Measurements from ENCODE around the gene PIP4P1.
A peak's percentile ranks its signal among the peaks of the same experiment; 100 is the strongest.
"Not testable (repeated sequence)": the region's sequence is repeated elsewhere in the genome, so short reads cannot be mapped to it uniquely, and the experiment has no call there.

PIP4P1 gene

DNA sequence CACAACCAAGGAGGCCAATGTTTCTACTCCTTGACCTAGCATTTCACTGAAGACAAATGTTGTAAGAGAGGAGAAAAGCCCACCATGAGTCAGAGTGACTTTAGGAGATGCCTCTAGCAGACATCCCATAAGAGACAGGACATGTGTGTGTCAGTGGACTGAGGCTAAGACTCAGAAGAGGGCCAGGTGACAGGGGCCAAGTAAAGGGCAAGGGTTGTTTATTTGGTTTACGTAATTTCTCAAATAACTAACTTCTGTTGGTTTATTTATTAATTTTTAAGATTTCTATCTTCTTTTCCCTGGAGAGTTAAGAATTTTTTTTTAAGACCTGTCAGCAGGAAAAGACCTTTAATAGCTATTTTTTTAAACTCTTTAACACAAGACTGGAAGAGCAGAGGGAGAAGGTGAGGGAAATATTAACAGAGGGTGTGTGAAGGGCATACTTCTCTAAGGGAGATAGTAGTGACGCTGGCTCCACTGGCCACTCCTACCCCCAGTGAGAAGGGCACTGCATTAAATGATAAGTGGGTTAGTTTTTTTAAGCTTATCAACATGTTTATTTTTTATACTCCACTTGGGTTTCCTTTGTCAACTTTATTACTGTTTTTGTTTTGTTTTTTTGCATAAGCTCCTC is 11.4 kb upstream of the PIP4P1 start:
- no peak for DNase-seq

DNA sequence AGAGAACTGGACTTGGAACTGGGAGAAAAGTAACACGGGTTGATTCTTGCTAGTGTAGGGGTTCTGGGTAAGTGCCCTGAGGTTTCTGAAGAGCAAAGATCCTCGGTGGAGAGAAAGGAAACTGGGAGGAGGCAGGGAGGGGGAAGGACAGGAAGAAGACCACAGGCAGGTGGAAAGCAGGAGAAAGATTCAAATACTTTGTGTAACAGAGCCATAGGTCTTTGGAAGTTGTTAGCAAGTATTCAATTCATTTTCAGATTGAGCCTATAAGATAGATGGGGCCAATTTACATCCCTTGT is 9.3 kb upstream of the PIP4P1 start:
- no peak for DNase-seq

DNA sequence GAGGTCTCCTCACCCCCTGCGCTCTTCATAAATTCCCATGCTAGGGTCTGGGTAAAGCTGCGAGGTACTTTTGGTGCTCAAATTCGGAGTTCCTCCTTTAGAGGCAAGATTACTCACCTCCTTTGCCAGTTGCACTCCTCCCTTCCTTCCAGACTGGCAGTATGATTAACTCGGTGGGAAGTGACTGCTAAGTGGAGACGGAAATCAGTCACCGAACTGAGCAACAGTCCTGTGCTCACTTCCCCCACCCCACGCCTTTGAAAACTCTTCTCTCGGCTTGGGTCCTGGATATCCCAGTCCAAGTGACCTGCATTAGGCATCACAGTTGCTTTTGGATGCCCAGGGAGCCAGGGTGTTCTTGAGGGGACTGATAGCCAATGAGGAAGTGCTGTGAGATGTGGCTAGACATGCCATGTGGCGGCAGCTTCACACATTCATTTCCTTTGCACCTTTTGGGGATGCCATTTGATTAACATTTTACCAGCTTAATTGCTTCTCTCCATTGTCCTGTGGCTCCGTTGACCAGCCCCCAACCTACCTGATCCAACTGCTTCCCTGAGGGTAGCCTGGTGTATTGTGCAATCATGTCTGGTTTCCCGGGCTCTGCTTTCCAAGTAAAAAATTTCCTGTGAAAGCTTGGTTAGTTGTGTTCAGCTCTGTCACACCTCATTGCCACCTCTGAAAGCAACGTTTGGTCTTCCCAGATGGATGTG is 8.8 kb upstream of the PIP4P1 start:
- DNase-seq: peak; percentile 45

- peak; percentile 91 for DNase-seq
These were observed 8.1 kb upstream of the PIP4P1 start, which contains the start of gene PNP for GRCh38 chr14:20469242-20469889. Gene PNP (plus strand): TSS chr14:20469406. CDS start chr14:20469525, 119 bp downstream.

DNA sequence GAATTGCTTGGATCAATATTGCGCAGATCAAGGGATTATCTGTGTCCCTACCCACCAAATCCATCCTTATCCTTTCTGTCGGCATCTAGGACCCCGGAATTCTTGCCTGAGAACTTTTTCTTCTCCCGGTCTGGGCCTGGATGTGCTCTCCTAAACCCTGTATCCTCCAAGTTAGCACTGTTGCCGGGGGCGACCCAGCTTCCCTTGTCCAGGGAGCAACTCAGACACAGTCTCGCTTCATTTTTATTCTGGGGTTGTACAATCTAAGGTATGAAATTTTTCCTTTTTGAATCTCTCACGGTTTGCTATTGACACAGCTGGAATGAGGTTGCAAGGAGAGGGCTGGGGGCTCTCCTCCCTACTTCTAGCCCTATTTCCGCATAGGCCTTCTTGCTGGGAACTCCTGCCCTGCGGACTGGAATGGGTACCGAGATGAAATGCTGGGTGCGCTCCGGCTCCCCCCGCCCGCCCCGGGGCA is 7.6 kb upstream of the PIP4P1 start:
- DNase-seq: no peak

- peak; percentile 81 for DNase-seq
These were observed 593 bp downstream of the PIP4P1 start for GRCh38 chr14:20460458-20461224.

- no peak for DNase-seq
These were observed 3.0 kb downstream of the PIP4P1 start for GRCh38 chr14:20458031-20458789.

- DNase-seq: no peak
These were observed 4.3 kb downstream of the PIP4P1 start for GRCh38 chr14:20456971-20457370.

GRCh38 chr14:20455355-20456300 is 5.6 kb downstream of the PIP4P1 start:
- DNase-seq: peak; percentile 75

DNA sequence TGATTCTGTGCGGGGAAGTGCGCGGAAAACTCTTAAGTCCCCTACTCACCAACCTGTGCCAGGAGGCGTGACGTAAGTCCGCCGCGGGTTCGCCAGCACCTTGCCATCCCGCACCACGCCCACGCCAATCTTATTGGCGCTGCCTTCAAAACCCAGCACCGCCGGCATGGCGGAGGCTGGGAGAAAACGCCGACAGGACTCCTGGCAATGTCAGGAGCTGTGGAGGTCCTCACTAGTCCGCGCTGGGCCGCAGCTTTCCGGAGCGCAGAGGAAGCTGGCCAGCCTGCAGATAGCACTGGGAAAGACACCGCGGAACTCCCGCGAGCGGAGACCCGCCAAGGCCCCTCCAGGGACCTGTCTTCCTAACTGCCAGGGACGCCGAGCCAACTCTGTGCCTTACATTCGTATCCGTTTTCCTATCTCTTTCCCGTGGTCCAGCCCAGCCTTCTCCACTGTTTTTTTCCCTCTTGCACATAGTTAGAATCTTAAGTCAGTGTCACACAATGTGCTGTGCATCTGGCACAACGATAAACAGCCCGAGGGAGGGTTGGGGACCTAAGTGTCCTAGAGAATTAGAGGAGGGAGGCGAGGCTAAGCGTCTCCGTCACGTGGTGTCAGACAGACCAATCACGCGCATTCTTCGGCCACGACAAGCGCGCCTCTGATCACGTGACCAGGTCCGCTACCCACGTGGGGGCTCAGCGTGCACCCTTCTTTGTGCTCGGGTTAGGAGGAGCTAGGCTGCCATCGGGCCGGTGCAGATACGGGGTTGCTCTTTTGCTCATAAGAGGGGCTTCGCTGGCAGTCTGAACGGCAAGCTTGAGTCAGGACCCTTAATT is 6.5 kb downstream of the PIP4P1 start, which contains the start of the genes APEX1 and OSGEP:
APEX1 (plus strand) TSS at position 711 of the 839 bp plus-strand sequence. CDS start 420 bp downstream, outside the sequence.
OSGEP (minus strand) TSS at position 297 of the 839 bp plus-strand sequence; CDS start at position 168, 129 bp downstream.
- DNase-seq: peak; percentile 98

GRCh38 chr14:20452831-20453230 is 8.4 kb downstream of the PIP4P1 start:
- DNase-seq: not testable (repeated sequence)

GRCh38 chr14:20446889-20447288 is 14.3 kb downstream of the PIP4P1 start:
- DNase-seq: no peak

DNA sequence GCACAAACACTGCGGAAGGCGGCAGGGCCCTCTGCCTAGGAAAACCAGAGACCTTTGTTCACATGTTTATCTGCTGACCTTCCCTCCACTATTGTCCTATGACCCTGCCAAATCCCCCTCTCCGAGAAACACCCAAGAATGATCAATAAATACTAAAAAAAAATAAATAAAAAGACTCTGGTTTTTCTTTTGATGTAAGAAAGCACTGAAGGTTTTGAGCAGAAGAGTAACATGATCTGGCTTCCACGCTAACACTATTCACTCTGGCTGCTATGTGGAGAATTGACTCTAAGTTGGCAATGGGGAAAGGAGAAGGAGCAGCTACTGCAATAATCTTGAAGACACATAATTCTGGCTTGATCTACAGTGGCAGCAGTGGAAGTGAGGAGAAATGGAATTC is 17.6 kb downstream of the PIP4P1 start:
- DNase-seq: not testable (repeated sequence)

GRCh38 chr14:20441461-20441860 is 19.8 kb downstream of the PIP4P1 start:
- DNase-seq: no peak

DNA sequence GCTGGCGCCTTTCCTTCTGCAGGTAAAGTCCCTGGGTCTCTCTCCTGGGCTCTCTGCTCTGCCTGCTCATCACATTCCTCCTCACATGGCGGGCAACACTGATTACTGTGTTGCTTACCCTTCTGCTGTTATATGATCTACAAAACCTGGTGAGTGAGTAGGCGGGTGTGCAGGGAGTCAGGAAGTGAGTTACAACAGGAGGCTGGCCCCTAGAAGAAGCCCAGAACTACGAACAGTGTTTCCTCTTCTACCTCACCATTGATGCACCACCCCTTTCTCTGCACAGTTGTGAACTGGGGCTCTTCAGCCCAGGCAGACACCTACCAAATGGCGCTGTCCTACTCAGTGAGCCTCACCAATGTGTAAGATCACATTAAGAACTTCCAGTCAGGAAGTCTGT is 20.4 kb downstream of the PIP4P1 start:
- no peak for DNase-seq

GRCh38 chr14:20440465-20440864 is 20.8 kb downstream of the PIP4P1 start:
- no peak for DNase-seq

- DNase-seq: no peak
These were observed 22.6 kb downstream of the PIP4P1 start for GRCh38 chr14:20438664-20439063.

DNA sequence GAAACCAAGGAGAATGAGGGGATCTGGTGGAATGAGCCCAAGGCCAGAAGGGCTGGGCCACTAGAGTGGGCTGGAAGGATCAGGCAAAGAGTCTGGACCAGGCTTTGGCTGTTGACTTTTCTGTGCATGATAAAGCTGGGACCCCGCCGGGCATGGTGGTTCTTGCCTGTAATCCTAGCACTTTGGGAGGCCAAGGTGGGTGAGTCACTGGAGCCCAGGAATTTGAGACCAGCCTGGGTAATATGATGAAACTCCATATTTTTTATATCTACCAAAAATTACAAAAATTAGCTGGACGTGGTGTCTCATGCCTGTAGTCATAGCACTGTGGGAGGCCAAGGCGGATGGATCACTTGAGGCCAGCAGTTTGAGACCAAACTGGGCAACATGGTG is 24.9 kb downstream of the PIP4P1 start:
- DNase-seq: no peak

DNA sequence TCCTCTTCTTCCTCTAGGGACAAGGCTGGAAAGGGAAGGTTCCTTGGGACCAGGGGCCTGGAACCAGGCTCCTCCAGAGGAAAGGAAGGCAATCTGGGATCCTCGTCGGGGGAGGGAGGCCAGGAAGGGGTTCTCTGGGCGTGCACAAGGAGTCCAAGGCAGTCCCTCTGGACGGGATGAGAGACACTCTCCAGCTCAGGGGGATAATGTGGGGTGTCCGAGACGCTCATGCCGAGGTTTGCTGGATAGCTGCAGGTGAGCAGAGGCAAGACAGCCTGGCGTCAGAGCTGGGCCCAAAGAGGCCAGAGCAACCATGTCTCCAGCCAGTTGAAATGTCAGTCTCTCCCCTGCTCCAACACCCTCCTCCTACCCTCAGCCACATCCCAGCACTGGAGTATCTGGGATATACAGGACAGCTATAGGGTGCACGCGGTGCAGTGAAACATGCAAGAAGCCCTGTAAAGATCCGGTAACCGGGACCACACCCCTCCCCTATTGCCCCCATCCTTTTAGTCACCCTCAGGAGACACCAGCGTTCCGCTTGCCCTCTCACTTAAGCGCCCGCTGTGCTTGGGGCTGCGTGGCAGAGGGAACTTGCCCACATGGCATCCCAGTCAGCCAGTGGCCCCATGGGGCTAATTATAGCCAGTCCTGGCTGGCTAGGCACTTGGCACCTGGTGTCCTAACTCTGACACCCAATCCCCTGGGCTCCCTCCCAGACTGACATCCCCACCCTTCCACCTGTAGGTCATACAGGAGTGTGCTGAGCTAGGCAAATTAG is 25.5 kb downstream of the PIP4P1 start, which contains the start of gene KLHL33:
KLHL33 (minus strand) TSS at position 585 of the 781 bp plus-strand sequence; CDS start at position 230, 355 bp downstream.
- DNase-seq: no peak
